Adipocyte (in vitro differentiated cells): ENCODE results near the gene SH3TC1.

Experiments
- DNase-seq: peaks from one replicate; pipeline ENCODE4 v3.0.0-alpha.2; 2015; ENCODE audit warnings: low read depth
- H3K27me3 ChIP-seq: replicated peaks from 2 replicates; pipeline ENCODE4 v1.7.0; 2013; ENCODE audit warnings: mild to moderate bottlenecking, low read length, moderate library complexity; ENCODE audit not compliant: control insufficient read depth, insufficient read depth
- H3K36me3 ChIP-seq: 2 replicates; pipeline ENCODE4 v1.7.0; 2013; ENCODE audit warnings: low read length, mild to moderate bottlenecking, moderate library complexity; ENCODE audit not compliant: control insufficient read depth, insufficient read depth, severe bottlenecking
- H3K4me1 ChIP-seq: 2 replicates; pipeline ENCODE4 v1.7.0; 2013; ENCODE audit warnings: mild to moderate bottlenecking, low read length, moderate library complexity; ENCODE audit not compliant: control insufficient read depth, insufficient read depth
- H3K4me3 ChIP-seq: 2 replicates; pipeline ENCODE4 v1.7.0; 2013; ENCODE audit warnings: mild to moderate bottlenecking, low read length, moderate library complexity
- H3K9ac ChIP-seq: 2 replicates; pipeline ENCODE4 v1.7.0; 2013; ENCODE audit warnings: mild to moderate bottlenecking, low read length, moderate library complexity
- H3K9me3 ChIP-seq: 2 replicates; pipeline ENCODE4 v1.7.0; 2013; ENCODE audit warnings: mild to moderate bottlenecking, low read length, moderate library complexity; ENCODE audit not compliant: control insufficient read depth

Gene SH3TC1

DNA sequence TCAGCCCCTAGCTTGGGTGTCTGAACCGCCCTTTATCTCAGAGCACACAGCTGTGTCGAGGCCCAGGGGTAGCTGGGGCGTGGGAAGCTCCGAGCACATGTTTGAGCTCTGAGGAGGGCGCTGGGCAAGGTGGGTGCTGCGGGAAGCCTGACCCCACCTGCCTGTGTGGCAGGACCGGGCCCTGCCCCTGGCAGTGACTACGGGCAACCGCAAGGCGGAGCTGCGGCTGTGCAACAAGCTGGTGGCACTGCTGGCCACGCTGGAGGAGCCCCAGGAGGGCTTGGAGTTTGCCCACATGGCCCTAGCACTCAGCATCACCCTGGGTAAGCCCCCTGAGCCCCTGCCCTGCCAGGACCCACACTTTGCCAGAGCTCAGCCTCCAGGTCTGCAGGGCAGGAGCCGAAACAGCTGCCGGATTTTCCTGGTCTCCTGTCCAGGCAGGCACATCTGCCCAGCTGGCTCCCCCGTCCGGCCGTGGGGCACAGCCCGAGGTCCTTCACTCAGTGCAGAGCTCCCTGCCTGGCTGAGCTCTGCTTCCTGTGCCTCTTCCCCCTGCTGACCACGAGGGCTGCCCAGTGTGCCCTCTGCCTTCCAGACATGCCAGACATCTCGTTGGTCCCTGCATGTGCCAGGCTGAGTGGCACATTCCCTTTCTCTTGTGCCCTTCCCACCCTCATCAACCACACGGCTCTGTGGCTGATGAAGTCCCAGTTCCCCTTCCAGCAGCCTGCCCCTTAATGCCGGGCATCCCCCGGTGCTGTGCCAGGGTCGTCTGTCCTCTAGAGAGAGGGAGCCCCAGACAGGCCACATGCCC is 37.2 kb downstream of the SH3TC1 start:
- H3K36me3 ChIP-seq = peaks cover 5% of the 10 kb centered on the region
- H3K4me3 ChIP-seq = no peak overlapping the region
- H3K9ac ChIP-seq = no peak overlapping the region
- no peaks in the 10 kb centered on the region for H3K4me1 ChIP-seq
- DNase-seq = no peak
- no peaks in the 10 kb centered on the region for H3K27me3 ChIP-seq
- H3K9me3 ChIP-seq = no peaks in the 10 kb centered on the region

DNA sequence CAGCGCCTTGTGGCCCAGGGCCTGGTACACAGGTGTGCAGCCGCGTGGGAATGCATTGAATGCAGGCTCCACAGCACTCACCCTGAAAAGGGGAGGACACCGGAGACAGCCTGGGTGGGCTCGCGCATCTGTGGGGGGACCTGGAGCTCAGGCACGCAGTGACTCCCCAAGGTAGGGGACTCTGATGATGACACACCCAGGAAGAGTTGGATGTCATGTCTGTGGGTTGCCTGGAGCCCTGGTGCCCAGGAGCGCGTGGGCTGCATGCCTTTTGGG is 37.8 kb downstream of the SH3TC1 start:
- no peak for DNase-seq

DNA sequence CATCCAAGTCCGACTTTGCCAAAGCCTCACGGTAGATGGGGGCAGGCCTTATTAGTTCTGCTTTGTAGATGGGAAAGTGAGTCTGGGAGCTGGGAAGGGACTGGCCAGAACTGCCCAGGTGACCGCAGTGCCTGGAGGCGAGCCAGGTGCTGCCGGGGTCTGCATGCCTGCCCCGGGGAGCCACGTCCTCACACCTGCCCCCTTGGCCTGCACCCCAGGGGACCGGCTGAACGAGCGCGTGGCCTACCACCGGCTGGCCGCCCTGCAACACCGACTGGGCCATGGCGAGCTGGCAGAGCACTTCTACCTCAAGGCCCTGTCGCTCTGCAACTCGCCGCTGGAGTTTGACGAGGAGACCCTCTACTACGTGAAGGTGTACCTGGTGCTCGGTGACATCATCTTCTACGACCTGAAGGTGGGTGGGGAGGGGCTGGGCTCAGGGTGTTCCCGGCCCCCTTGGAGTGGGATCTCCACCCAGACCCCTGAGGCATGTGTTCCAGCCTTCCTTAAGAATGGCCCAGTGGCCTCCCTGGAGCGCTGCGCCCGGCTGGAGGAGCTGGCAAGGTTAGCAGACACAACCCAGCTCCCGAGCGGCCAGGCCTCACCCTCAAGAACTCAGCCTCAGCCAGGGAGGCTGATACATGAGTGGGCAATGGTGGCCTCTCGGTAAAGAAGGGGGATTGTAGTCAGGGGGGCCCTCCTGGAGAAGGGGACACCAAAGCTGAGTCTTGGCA is 38.3 kb downstream of the SH3TC1 start:
- DNase-seq = no peak
- Histone ChIP-seq H3K9me3 (no peaks in the 10 kb centered on the region), H3K4me3 (no peak overlapping the region), H3K4me1 (peaks cover 5% of the 10 kb centered on the region), H3K9ac (no peak overlapping the region), H3K36me3 (peaks cover 5% of the 10 kb centered on the region), H3K27me3 (no peaks in the 10 kb centered on the region)

More for the DNA sequence above, 37.8 kb downstream of the SH3TC1 start:
- Histone ChIP-seq H3K4me1 (peaks cover under 1% of the 10 kb centered on the region), H3K4me3 (no peak overlapping the region), H3K9me3 (no peaks in the 10 kb centered on the region), H3K36me3 (peaks cover 5% of the 10 kb centered on the region), H3K9ac (no peak overlapping the region), H3K27me3 (no peaks in the 10 kb centered on the region)

DNA sequence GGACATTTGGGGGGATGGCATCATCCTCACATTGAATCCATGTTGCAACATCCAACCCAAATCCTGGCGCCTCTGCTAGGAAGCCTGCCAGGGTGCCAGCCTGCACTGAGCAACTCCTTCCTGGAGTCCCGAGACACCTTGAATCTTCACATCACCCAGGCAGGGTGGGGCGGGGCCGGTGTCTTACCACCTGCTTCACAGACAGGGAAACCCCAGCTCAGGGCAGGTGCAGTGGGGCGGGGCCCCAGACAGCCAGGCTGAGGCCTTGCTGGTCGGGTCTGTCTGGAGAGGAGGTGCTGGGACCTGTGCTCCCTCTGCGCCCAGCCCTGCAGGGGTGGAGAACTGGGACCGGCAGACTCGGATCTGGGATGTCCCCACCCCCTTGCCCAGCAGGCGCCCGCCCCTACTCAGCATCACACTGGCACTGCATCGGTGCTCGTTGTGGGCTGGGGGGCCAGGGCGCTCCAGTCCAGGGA is 39.0 kb downstream of the SH3TC1 start:
- DNase-seq = peak; percentile 10
- H3K4me1 ChIP-seq = peaks cover 10% of the 10 kb centered on the region
- no peak overlapping the region for H3K4me3 ChIP-seq
- H3K9me3 ChIP-seq = no peaks in the 10 kb centered on the region
- H3K36me3 ChIP-seq = peaks cover 5% of the 10 kb centered on the region
- no peak overlapping the region for H3K9ac ChIP-seq
- H3K27me3 ChIP-seq = no peaks in the 10 kb centered on the region

DNA sequence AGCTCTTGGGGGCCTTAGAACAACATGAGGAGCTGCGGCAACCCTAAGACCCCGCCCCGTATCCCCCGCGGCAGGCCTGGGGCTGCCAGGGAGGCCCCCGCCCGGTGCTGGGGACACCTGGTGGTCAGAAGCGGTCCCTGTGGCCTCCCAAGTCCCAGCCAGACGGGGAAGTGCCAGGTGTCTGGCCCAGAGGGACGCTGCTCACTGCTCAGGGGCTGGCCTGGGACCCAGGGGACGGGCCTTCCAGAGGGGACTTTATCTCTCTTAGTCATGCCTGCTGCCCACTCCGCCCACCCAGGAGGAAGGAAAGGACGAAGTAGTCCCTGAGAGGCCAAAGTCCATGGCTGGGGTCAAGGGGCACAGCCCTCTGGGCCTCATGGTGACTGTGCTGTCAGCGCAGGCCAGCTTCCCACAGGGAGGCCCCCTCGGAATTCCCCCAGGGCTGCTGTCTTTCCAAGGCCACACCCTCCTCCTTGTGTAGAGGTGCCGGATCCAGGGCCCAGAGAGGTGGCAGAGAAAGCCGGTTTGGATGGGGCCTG is 39.5 kb downstream of the SH3TC1 start:
- peaks cover 3% of the 10 kb centered on the region for H3K36me3 ChIP-seq
- no peak overlapping the region for H3K4me3 ChIP-seq
- H3K9ac ChIP-seq = no peak overlapping the region
- DNase-seq = no peak
- no peaks in the 10 kb centered on the region for H3K9me3 ChIP-seq
- no peaks in the 10 kb centered on the region for H3K27me3 ChIP-seq
- peaks cover 10% of the 10 kb centered on the region for H3K4me1 ChIP-seq

DNA sequence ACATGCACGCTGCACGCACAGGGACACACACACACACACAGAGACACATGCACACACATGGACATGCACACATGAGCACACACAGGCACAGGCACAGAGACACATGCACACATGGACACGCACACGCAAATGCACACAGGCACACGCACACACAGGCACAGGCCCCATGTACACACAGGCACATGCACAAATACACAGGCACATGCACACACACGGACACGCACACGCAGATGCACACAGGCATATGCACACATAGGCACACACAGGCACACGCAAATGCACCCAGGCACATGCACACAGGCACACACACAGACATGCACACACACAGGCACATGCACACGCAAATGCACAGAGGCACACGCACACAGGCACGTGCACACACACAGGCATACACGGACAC is 40.1 kb downstream of the SH3TC1 start:
- Histone ChIP-seq H3K4me3 (no peak overlapping the region), H3K36me3 (no peaks in the 10 kb centered on the region), H3K9ac (no peak overlapping the region), H3K4me1 (peaks cover 10% of the 10 kb centered on the region), H3K9me3 (no peaks in the 10 kb centered on the region), H3K27me3 (no peaks in the 10 kb centered on the region)
- no peak for DNase-seq

DNA sequence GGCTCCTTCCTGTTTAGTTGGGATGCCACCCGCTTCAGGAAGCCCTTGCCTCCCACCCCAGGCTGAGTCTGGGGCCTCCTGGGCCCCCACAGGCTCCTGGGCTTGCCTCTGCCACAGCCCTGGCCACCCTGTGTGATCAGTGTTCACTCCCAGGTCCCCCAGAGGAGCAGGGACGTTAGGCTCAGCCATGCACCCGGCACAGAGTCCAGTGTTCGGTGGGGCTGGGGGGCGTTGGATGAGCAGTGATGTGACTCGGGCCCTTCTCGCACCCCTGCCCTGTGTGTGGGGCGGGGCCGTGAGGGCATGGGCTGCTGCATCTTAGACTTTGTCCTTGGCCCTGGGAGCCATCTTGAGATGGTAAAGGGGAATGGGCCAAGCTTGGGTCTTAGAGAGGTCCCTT is 40.6 kb downstream of the SH3TC1 start:
- no peaks in the 10 kb centered on the region for H3K9me3 ChIP-seq
- no peaks in the 10 kb centered on the region for H3K27me3 ChIP-seq
- no peaks in the 10 kb centered on the region for H3K36me3 ChIP-seq
- no peak for DNase-seq
- H3K4me1 ChIP-seq = peaks cover 10% of the 10 kb centered on the region
- H3K9ac ChIP-seq = no peak overlapping the region
- no peak overlapping the region for H3K4me3 ChIP-seq

DNA sequence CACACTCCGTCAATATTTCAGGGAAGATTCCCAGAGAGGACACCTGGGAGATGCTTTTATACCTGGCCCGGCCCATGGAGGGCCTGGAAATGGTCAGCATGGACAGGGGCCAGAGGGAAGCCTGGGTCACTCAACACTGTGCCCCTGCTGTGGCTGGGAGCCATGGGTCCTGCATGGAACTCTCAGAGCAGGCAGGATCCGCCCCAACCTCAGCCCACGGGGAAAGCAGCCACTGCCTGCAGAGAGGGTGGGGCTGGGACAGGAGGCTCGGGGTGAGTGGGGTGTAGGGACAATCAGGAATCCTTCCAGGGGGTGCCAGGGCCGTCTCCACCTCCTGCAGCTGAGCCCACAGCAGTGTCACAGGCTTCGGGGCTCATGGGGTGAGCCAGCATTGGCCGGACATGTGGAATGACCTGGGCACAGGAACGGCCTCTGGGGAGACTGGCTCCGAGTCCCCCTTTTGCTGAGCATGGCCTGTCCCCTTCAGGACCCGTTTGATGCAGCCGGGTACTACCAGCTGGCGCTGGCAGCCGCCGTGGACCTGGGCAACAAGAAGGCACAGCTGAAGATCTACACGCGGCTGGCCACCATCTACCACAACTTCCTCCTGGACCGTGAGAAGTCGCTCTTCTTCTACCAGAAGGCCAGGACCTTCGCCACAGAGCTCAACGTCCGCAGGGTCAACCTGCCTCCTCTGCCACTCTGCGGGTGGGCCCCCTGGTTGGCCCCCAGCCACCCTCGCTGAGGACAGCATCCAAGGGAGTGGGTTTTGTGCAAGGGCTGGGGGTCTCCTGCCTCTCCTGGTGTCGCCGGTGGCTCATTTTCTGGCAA is 41.3 kb downstream of the SH3TC1 start:
- H3K36me3 ChIP-seq = no peaks in the 10 kb centered on the region
- DNase-seq = no peak
- no peak overlapping the region for H3K9ac ChIP-seq
- no peaks in the 10 kb centered on the region for H3K27me3 ChIP-seq
- H3K4me3 ChIP-seq = no peak overlapping the region
- peaks cover 10% of the 10 kb centered on the region for H3K4me1 ChIP-seq
- no peaks in the 10 kb centered on the region for H3K9me3 ChIP-seq

DNA sequence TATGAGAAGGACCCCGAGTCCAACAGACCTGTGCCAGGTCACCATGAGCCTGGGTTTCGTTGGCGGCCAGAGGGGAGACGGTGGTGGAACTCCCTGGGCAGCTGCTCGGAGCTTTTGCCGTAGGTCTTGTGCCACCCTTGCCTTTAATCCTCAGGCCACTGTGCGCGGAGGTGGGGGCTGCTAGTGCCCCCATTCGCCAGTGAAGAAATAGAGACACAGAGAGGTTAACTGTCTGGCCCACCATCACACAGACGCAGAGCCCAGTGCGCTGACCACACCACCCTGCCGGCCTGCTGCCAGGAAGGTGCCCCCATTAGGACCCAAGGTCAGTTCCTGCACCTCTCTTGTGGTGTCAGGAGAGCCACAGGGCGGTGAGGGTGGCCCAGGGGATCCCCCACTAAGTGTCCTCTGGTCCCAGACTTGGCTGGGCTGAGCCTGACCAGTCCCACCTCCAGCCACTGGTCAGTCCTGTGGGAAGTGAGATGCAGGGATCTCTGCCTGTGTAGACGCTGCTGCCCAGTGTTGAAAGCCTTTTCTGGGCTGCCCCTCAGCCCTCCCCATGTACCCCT is 42.2 kb downstream of the SH3TC1 start:
- H3K4me1 ChIP-seq = peaks cover 14% of the 10 kb centered on the region
- no peaks in the 10 kb centered on the region for H3K27me3 ChIP-seq
- H3K36me3 ChIP-seq = no peaks in the 10 kb centered on the region
- DNase-seq = no peak
- H3K9me3 ChIP-seq = no peaks in the 10 kb centered on the region
- no peak overlapping the region for H3K4me3 ChIP-seq
- no peak overlapping the region for H3K9ac ChIP-seq

DNA sequence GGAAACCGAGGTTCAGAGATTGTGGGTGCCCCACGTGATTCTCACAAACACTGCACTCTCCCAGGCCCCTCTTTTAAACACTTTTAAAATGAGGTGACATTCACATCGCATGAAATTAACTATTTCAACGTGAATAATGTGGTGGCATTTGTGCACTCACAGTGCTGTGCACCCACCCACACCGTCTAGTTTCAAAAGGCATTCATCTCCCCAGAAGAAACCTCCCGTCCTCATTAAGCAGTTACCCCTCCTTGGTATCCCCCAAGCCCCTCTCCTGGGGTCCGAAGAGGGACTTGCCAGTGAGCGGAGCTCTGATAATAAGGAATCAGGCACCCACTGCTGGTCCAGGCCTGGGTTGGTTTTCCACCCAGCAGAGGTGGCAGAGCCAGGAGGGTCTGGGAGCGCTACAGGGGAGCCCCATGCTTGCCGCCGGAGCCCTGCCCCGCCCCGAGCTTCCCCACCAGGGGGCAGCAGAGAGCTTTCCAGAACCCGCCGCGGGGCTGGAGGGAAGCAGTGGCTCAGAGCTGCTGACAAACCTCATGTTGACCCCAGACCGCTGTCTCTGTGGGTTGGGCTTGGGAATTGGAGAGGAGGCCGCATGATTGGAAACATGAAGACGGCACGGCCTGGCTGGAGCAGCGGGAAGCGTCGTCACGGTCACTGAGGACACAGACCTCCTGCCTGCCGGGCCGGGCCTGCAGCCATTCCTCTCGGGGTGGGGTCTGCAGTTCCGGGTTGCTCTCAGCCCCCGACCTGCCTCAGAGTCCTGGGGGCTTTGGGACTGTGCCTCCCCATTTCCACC is 43.0 kb downstream of the SH3TC1 start:
- H3K4me3 ChIP-seq = no peak overlapping the region
- H3K27me3 ChIP-seq = no peaks in the 10 kb centered on the region
- peak overlapping the region; percentile 59 for H3K9ac ChIP-seq
- DNase-seq = peak; percentile 97
- H3K4me1 ChIP-seq = peaks cover 21% of the 10 kb centered on the region
- no peaks in the 10 kb centered on the region for H3K9me3 ChIP-seq
- H3K36me3 ChIP-seq = no peaks in the 10 kb centered on the region
